ENCODE results near the gene LRRC9.

DNA sequence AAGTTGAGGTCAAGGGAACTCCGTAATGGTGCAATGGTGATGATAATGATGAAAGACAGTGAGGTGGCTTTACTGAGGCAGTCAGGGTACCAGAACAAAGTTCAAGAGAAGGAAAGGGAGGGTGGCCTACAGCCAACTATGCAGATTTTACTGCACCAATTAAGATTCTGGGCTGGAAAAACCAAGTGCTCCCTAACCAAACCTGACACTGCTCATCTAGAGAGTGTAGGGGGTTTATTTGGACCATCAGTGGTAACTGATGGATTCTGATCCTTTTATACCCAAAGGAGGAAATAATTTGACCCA is 387 bp downstream of the LRRC9 start:
- TF ChIP-seq CTCF (IDR thresholded peaks at IDR 0.05) (no peak), POLR2A (IDR thresholded peaks at IDR 0.05) (no peak)
